GM18505 (cell line): ENCODE data around the gene SHROOM4.

Source experiments
- ATAC-seq: cut with Tn5 transposase; IDR thresholded peaks from one replicate; pipeline ENCODE4 v1.9.1; 2021; ENCODE audit not compliant: unreplicated experiment
- POLR2A ChIP-seq: IDR thresholded peaks from 4 replicates; pipeline ENCODE4 v1.6.1; 2011; ENCODE audit warnings: borderline replicate concordance; ENCODE audit not compliant: insufficient read depth, insufficient read length; ENCODE audit errors: extremely low read depth

The SHROOM4 gene

DNA sequence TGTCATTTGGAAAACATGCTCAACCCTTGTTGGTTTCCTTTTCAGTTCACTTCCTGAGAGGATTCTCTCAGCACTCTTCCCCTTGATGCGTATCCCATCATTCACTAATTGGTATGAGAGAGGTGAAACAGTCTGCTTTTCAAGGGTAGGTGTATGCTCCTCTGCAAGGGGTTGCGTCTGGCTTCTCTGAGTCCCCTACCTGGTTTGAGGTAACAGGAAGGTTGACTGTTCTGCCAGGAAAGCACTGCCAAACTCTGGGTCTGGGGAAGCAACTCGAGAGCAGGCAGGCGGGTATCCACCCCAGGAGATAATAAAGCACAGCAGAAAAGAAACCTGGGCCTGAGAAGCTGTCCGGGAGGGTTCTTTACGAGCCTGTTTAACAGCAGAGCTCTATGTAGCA, 101.2 kb downstream of the SHROOM4 start:
- TF ChIP-seq POLR2A, result no peak
- ATAC-seq, result no peak

DNA sequence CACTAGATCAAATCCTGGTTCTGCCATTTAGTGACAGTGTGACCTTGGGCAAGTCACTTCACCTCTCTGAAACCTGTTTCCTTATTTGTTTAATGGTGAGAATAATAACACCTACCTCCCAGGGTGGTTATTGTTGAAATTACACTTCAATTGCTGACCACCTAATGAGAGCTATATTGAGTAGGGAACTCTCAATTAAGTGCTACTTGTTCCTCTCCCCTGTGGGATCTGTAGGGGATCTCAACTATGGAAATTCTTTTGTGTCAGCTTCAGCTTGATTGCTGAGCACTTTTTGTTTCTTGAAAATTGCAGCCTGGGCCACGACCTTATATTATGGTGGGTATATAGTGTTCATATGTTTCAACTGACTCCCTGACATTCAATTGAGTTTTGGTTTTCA, 102.1 kb downstream of the SHROOM4 start:
- no peak for ATAC-seq
- no peak for TF ChIP-seq POLR2A

DNA sequence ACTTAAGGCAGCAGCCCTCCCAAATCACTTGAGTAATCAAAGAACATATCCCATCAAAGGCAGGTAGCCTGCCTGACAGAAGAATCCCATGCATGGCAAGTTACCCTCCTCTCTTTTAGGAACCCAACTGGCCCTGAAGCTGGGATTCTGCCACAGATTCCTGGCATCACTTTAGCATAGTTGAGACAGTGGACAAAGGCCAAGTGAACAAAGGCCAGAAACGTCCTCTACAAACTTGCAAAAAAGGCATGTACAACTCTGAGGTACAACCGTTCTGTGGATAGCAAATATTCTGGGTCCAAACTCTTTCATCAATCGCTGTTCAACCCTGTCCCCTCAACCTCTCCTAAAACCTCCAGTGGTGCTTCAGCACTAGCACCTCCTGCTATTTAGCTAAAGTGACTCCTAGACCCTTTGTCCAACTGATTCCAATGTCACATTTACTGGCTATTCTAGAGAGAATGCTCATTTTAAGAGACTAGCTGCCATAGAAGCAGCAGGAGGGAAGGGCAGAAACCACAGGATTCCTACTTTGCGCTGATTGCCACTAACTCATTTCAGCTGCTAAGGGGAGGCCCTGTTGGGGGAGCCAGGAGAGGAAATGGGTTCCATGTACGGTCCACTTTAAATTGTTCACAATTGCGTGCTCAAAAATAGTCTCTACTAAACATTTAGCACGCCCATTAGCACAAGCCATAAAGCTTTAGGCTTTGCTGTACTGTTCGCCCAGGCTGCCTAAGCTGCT, 105.9 kb downstream of the SHROOM4 start:
- TF ChIP-seq POLR2A, result no peak
- no peak for ATAC-seq

DNA sequence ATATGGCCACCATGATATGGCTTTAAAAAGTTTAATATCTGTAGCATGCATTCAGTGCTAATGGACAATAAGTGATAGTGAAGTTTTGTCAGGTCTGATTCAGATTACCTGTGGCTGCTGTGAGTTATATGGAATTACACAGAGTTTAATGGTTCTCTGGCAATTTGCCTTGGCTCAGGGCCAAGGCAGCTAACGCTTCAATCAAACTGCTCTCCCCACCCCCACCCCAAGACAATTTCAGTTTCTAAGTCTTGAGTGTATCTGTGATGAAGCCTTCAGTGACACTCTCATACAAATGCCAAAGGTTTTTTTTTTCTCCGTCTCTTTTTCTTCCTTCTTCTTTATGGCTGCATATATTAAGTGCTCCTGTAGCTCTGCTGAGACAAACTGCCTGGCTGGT, 106.6 kb downstream of the SHROOM4 start:
- no peak for TF ChIP-seq POLR2A
- no peak for ATAC-seq

DNA sequence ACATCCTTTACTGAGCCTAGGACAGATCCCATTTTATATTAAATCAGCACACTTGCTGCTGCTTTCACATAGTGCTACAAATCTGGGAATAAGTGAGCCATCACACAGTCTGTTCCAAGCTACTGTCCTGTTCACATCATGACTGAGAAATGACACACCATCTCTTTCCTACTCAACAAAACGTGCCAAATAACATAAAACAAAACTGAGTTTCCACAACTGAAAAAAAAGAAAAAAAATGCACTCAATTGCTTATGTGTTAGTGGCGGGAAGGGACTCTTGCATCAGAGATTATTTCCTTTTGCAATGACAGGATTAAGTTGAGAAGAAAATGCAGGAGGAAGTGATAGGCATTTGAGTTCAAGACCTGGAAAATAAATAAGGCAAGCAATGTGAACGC, 109.0 kb downstream of the SHROOM4 start:
- no peak for ATAC-seq
- TF ChIP-seq POLR2A, result no peak

DNA sequence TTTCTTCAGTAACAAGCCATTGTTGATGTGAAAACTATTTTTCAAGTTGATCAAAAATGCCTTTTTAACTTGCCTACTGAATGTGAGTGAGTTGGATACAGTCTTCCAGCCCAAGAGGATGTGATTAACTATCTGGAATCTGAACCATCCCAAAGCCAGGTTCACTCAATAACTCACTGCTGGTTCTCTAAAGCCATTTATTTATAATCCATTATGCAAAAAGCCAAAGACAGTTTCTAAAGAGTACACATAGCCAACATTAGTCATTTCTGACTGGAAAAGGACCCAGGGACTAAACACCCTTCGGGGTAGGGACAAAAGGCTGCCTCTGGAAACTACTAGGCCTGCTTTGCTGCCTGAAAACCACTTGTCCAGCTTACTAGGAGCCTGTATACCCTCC, 109.6 kb downstream of the SHROOM4 start:
- ATAC-seq, result no peak
- TF ChIP-seq POLR2A, result no peak

DNA sequence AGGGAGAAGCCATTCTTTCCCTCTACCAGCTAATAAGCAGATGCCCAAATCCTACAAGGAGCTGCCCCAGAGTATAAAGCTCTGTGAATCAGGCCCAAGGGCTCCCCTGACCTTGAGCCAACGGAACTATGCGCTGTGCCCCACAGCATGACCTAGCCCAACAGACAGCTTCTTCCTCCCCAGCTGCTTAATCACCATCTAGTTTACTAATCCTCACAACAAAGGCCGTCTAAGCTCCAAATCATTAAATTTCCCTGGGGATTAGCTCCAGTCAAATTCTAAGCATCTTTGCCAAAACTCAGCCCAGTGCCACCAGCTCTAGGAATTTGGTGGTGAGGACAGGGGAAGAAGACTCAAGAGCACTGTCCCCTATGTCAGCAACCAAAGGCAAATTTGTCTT, 113.1 kb downstream of the SHROOM4 start:
- ATAC-seq, result no peak
- no peak for TF ChIP-seq POLR2A

DNA sequence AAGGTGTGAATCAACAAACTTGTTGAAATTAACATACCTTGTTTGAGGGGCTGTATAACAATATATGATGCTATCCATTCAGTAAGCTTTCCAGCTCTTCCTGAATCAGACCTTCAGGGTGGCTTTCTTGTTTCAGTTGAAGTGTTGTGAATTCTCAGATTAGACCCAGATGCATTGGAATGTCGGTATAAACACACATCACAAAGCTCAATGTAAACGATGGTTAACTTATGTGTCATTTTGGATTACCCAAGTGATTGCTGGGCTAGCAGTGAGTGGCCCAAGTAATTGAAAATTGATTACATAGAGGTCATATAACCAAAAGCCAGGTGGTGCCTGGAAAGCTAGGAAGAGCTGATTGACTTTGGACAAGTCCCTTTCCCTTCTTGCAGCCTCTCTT, 115.0 kb downstream of the SHROOM4 start:
- no peak for ATAC-seq
- no peak for TF ChIP-seq POLR2A

DNA sequence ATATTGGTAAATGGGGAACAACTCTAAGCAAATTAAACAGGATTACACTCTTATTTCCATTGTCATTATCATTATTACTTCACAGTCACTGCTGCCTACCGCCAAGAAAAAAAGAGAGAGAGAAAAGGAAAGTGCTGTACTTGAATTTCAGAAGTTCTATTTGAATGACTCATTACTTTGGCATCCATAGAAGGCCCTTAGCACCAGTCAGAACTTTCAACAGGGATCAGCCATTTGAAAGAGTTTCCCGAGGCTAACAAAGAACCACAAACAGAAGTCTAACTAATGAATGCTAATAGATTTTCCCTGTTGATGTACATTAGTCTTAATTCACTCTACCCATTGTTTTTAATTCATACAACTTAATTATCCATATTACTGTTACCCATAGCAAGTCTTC, 116.3 kb downstream of the SHROOM4 start:
- ATAC-seq, result no peak
- TF ChIP-seq POLR2A, result no peak

DNA sequence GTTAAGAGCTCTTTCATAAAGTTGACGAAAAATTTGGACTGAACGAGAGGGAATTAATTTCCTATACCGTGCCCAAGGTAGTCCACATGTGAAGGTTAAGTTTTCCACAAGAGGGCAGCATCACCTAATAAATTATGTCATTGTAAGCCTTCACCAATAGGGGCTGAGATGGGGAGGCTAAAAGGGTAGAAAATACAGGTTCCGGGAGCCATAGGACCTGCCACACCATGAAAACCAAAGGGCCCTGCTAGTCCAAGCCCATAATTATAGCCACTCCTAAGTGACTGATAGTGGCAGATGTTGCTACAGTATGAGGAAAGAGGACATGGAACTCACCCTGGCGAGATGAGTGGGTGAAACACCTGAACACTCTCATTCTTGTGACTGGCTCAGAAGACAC, 122.2 kb downstream of the SHROOM4 start:
- peak; percentile 95 for ATAC-seq
- TF ChIP-seq POLR2A, result no peak

DNA sequence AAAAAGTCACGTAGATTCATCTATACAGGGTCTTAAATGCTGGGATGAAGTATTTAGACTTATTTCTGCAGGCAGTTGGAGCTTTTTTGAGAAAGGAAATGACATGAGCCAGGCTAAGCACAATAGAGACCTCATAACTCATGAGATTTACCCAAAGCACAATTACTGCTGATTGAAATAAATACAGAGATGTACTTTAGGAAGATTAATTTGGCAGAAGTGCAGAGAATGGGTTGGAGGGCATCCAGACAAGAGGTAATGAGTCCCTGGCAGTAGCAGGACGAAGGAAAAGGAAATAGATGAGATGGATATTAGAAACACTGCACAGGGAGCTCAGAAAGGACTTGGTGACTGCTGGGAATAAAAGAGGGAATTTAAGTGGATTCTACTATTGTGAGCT, 129.1 kb downstream of the SHROOM4 start:
- no peak for ATAC-seq
- TF ChIP-seq POLR2A, result no peak

DNA sequence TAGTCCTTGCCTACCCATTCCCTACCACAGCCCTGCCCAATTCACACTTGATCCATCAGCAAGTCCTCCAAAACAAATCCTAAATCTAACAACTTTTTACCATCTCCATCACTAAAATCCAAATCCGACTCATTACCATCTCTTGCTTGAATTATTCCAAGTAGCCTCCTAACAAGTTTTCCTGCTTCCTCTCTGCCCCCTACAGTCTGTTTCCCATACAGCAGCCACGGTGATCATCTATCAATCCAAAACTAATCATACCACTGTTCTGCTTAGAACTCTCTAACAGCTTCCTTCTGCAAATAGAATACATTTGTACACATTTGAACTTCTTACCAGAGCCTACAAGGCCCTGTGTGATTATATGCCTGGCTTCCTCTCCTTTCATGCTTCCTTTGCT, 133.0 kb downstream of the SHROOM4 start:
- no peak for TF ChIP-seq POLR2A
- ATAC-seq, result no peak

DNA sequence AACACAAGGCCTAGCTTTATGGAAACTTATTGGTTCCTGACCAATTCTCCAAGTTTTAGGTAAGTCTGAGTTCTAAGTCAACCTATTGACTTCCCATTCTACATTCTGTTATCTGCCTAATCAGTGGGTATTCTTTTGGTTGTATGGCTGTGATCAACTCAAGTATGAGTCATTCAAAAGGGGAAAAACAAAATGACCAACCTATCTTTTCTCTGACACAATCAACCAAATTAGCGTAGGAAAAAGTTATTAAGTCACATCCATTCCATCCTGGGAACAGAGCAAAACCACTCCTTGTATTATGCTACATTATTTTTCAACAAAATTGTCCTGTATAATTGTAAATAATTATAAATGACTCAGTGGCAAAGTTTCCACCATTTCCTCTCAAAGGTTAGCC, 136.2 kb downstream of the SHROOM4 start:
- no peak for TF ChIP-seq POLR2A
- no peak for ATAC-seq

DNA sequence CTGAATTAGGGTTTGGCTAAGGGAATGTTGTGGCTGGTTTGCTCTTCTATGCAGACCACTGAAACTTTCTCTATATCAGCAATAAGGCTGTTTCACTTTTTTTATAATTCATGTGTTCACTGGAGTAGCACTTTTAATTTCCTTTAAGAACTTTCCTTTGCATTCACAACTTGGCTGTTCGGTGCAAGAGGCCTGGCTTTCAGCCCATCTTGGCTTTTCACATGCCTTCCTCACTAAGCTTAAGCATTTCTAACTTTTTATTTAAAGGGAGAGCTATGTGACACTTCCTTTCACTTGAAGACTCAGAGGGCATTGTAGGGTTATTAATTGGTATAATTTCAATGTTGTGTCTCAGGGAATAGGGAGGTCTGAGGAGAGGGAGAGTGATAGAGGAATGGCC, 142.3 kb downstream of the SHROOM4 start:
- ATAC-seq, result no peak
- TF ChIP-seq POLR2A, result no peak

DNA sequence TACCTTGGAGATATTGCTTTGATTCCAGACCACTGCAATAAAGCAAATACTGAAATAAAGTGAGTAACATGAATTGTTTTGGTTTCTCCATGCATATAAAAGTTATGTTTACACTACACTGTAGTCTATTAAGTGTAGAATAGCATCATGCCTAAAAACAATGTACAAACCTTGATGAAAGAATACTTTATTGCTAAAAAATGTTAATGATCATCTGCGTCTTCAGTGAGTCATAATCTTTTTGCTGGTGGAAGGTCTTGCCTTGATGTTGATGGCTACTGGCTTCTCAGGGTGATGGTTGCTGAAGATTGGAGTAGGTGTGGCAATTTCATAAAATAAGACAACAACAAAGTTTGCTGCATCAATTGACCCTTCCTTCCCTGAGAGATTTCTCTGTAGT, 145.1 kb downstream of the SHROOM4 start:
- no peak for ATAC-seq
- no peak for TF ChIP-seq POLR2A

DNA sequence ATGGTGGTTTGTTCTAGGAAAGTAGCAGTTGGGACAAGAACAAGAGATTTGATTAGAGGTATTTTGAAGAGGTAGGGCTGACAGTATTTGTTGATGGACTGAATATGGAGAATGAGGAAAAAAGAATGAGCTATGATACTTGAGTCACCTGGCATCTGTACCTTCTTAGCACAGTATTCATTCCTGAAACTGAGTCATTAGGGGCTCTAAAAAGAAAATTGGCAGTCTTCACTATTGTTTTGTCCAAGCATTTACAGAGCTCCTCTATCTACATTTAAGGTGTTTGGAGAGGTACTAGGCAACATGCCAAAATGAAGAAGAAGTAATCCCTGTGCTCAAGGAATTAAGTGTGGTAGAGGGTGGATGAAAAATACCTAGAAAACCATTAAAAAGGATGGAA, 165.8 kb downstream of the SHROOM4 start:
- TF ChIP-seq POLR2A, result no peak
- no peak for ATAC-seq

DNA sequence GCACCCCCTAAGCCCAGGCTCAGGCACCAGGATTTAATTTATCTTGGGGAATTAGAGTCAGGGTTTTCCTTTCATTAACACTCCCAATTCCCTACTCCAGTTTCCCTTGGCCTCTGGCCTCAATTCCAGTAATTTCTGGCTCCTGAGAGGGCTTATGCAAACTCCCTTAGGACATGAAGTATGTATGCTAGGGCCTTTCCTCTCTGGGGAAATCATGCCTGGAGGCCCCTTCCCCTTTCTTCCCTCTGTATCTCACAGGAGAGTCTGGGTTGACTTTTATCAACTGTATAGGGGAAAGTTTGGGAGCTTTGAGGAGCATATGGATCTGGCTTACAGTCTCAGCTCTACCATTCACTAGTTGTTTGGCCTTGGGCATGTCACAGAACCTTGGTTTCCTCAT, 169.5 kb downstream of the SHROOM4 start:
- ATAC-seq, result no peak
- TF ChIP-seq POLR2A, result no peak
